ENCODE measurements around the gene AFF2.
"Not testable (repeated sequence)": the region's sequence is repeated elsewhere in the genome, so short reads cannot be mapped to it uniquely, and the experiment has no call there.

The AFF2 gene

GRCh38 chrX:148649145-148649795 lies 148.9 kb downstream of the AFF2 start:
- DNase-seq, result no peak

GRCh38 chrX:148658115-148658730 lies 157.8 kb downstream of the AFF2 start:
- no peak for DNase-seq

GRCh38 chrX:148659481-148659880 lies 159.1 kb downstream of the AFF2 start:
- DNase-seq, result no peak

GRCh38 chrX:148661035-148661434 lies 160.6 kb downstream of the AFF2 start:
- no peak for DNase-seq

- no peak for DNase-seq
Measured at GRCh38 chrX:148662014-148662413, 161.6 kb downstream of the AFF2 start.

- no peak for DNase-seq
Measured at GRCh38 chrX:148664171-148664570, 163.8 kb downstream of the AFF2 start.

GRCh38 chrX:148664995-148665394 lies 164.6 kb downstream of the AFF2 start:
- no peak for DNase-seq

- DNase-seq, result not testable (repeated sequence)
Measured at GRCh38 chrX:148669175-148669574, 168.8 kb downstream of the AFF2 start.

GRCh38 chrX:148670277-148670676 lies 169.9 kb downstream of the AFF2 start:
- DNase-seq, result no peak

GRCh38 chrX:148672517-148672916 lies 172.1 kb downstream of the AFF2 start:
- no peak for DNase-seq

- no peak for DNase-seq
Measured at GRCh38 chrX:148681605-148682004, 181.2 kb downstream of the AFF2 start.

- DNase-seq, result no peak
Measured at GRCh38 chrX:148682206-148682605, 181.8 kb downstream of the AFF2 start.

- DNase-seq, result no peak
Measured at GRCh38 chrX:148691456-148691855, 191.0 kb downstream of the AFF2 start.

GRCh38 chrX:148695255-148695654 lies 194.8 kb downstream of the AFF2 start:
- no peak for DNase-seq

GRCh38 chrX:148698221-148698620 lies 197.8 kb downstream of the AFF2 start:
- no peak for DNase-seq

- DNase-seq, result no peak
Measured at GRCh38 chrX:148700021-148700420, 199.6 kb downstream of the AFF2 start.

- DNase-seq, result no peak
Measured at GRCh38 chrX:148713981-148714380, 213.6 kb downstream of the AFF2 start.

- DNase-seq, result no peak
Measured at GRCh38 chrX:148715361-148715760, 214.9 kb downstream of the AFF2 start.

- no peak for DNase-seq
Measured at GRCh38 chrX:148722966-148723365, 222.5 kb downstream of the AFF2 start.

- DNase-seq, result no peak
Measured at GRCh38 chrX:148723551-148723950, 223.1 kb downstream of the AFF2 start.

GRCh38 chrX:148728901-148729300 lies 228.5 kb downstream of the AFF2 start:
- DNase-seq, result no peak

- DNase-seq, result no peak
Measured at GRCh38 chrX:148732743-148733142, 232.3 kb downstream of the AFF2 start.

- no peak for DNase-seq
Measured at GRCh38 chrX:148741441-148741840, 241.0 kb downstream of the AFF2 start.

GRCh38 chrX:148755111-148755510 lies 254.7 kb downstream of the AFF2 start:
- no peak for DNase-seq

GRCh38 chrX:148763896-148764295 lies 263.5 kb downstream of the AFF2 start:
- DNase-seq, result no peak

Data from NCI-H187 treated with DMSO at 0.1 percent for 48 hours (cell line).